Measurements from ENCODE around the gene GDI2. TPM values are rescaled to one million over a fixed set of nuclear protein-coding genes. Genes with fewer than 3 reads are reported as not detected.

The GDI2 gene
- total and polyA plus RNA-seq, 10 donors, result 100 to 272 (median 198) TPM

DNA sequence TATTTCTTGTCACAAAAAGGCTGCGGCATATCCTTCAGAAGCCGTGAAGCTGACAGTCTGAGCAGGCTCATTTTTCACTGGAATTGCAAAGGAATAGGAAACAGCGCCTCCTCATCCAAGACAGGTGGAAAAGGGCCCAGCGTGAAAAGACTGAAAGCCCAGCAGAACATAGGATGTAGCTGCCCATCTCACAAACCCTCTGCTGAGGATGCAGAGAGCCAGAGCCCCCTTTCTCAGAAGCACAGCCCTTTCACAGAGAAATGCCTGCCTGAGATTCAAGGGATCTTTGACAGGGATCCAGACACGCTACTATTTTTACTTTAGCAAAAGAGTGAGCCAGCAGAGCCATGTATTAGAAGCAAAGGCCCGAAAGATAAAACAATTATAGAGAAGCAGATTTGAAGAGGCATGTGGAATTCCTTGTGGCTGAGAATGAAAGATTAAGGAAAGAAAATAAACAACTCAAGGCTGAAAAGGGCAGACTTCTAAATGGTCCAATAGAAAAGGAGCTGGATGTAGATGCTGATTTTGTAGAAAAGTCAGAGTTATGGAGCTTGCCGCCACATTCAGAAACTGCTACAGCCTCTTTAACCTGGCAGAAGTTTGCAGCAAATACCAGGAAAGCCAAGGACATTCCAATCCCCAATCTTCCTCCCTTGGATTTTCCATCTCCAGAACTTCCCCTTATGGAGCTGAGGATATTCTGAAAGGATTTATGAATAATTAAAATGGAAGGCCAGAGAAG is 36.9 kb downstream of the GDI2 start:
- 78 to 89% (median 81%) methylated on average over 7 of the region's 7 CpGs for WGBS, 5 donors
- Histone ChIP-seq H3K27ac (peak overlapping the region; percentile 32 to 74 (median 68)), H3K27me3 (replicated peaks in 1 of 7) (no peaks in the 10 kb centered on the region), H3K4me1 (peaks cover 16 to 81% (median 34%) of the 10 kb centered on the region in 6 donors), H3K36me3 (peaks cover 0 to 99% (median 29%) of the 10 kb centered on the region in 6 donors), H3K4me3 (peak overlapping the region in 1 of 8 donors; percentile 8), H3K9me3 (peaks cover 0 to 5% (median 0%) of the 10 kb centered on the region in 8 donors)
- TF ChIP-seq, protein P1, sequence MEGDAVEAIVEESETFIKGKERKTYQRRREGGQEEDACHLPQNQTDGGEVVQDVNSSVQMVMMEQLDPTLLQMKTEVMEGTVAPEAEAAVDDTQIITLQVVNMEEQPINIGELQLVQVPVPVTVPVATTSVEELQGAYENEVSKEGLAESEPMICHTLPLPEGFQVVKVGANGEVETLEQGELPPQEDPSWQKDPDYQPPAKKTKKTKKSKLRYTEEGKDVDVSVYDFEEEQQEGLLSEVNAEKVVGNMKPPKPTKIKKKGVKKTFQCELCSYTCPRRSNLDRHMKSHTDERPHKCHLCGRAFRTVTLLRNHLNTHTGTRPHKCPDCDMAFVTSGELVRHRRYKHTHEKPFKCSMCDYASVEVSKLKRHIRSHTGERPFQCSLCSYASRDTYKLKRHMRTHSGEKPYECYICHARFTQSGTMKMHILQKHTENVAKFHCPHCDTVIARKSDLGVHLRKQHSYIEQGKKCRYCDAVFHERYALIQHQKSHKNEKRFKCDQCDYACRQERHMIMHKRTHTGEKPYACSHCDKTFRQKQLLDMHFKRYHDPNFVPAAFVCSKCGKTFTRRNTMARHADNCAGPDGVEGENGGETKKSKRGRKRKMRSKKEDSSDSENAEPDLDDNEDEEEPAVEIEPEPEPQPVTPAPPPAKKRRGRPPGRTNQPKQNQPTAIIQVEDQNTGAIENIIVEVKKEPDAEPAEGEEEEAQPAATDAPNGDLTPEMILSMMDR (IDR thresholded peaks at IDR 0.05 in 8 of 11, conservative IDR thresholded peaks at IDR 0.05 in 3 of 11), result no peak
- TF ChIP-seq POLR2A (IDR thresholded peaks at IDR 0.05), result no peak
- no peak for DNase-seq
- intact Hi-C loops (cut with DNase I; ENCODE audit: low total_unique reads), result no loop called here

DNA sequence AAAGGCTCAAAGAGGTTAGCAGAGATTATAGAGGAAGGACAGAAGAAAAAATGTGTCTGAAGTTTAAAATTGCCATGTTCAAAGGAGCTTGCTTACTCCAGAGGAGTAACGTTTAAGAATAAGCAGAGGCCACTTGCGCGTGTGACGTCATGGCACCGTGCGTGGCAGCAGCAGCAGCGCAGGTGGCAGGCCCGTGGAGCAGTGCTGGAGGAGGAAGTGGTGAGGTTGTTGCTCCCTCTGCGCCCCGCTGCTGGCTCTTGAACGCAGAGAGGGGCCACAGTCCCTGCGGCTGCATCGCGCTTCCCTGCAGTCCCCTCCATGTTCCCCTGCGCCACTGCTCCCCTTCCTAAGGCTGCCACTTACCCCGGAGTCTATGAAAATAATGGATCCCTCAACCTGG is 37.5 kb downstream of the GDI2 start:
- intact Hi-C loops (cut with DNase I; ENCODE audit: low total_unique reads), result no loop called here
- peaks cover 0 to 5% (median 0%) of the 10 kb centered on the region in 8 donors for H3K9me3 ChIP-seq
- peak; percentile 93 for DNase-seq
- peak overlapping the region; percentile 32 to 74 (median 68) for H3K27ac ChIP-seq
- TF ChIP-seq, protein P1 (IDR thresholded peaks at IDR 0.05 in 8 of 11, conservative IDR thresholded peaks at IDR 0.05 in 3 of 11), result no peak
- TF ChIP-seq POLR2A (IDR thresholded peaks at IDR 0.05), result no peak
- TF ChIP-seq POLR2AphosphoS5 (IDR thresholded peaks at IDR 0.05), result peak; percentile 67 to 86 (median 71)
- peak overlapping the region in 1 of 8 donors; percentile 8 for H3K4me3 ChIP-seq
- 44 to 67% (median 53%) methylated on average over 13 to 16 of the region's 16 CpGs for WGBS, 5 donors
- H3K4me1 ChIP-seq, result peaks cover 16 to 78% (median 34%) of the 10 kb centered on the region in 6 donors
- peaks cover 0 to 99% (median 32%) of the 10 kb centered on the region in 6 donors for H3K36me3 ChIP-seq
- no peaks in the 10 kb centered on the region for H3K27me3 ChIP-seq (replicated peaks in 1 of 7)

DNA sequence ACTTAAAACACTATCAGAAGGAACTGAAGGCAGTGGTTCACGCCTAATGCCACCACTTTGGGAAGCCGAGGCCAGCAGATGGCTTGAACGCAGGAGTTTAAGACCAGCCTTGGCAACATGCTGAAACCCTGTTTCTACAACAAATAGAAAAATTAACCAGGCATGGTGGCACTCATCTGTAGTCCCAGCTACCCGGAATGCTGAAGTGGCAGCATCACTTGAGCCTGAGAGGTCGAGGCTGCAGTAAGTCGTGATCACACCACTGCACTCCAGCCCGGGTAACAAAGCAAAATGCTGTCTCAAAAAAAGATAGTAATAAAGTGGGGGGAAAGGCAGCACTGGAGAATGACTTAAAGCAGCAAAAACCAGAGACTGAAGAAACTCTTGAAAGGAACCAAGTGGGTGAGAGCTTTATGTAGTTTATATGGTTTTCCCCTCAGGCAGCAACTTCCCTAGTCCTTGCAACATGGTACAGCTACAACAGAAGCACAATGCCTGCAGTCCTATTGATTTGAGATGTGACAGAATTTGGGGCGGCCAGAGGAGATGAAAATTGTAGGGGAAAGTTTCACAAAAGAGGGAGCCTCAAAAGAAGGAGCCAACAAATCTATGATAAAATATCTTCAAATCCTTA is 38.1 kb downstream of the GDI2 start:
- TF ChIP-seq POLR2A (IDR thresholded peaks at IDR 0.05) (no peak), POLR2AphosphoS5 (IDR thresholded peaks at IDR 0.05) (no peak)
- TF ChIP-seq, protein P1 (IDR thresholded peaks at IDR 0.05 in 8 of 11, conservative IDR thresholded peaks at IDR 0.05 in 3 of 11), result no peak
- Histone ChIP-seq H3K4me1 (peaks cover 16 to 72% (median 34%) of the 10 kb centered on the region in 6 donors), H3K9me3 (peaks cover 0 to 5% (median 0%) of the 10 kb centered on the region in 8 donors), H3K4me3 (peak overlapping the region in 1 of 8 donors; percentile 16), H3K36me3 (peaks cover 0 to 100% (median 36%) of the 10 kb centered on the region in 6 donors), H3K27me3 (replicated peaks in 1 of 7) (no peaks in the 10 kb centered on the region), H3K27ac (peak overlapping the region; percentile 32 to 74 (median 68))
- DNase-seq, result no peak
- intact Hi-C loops (cut with DNase I; ENCODE audit: low total_unique reads), result no loop called here
- WGBS, 5 donors, result 75 to 82% (median 78%) methylated on average over 8 of the region's 8 CpGs

DNA sequence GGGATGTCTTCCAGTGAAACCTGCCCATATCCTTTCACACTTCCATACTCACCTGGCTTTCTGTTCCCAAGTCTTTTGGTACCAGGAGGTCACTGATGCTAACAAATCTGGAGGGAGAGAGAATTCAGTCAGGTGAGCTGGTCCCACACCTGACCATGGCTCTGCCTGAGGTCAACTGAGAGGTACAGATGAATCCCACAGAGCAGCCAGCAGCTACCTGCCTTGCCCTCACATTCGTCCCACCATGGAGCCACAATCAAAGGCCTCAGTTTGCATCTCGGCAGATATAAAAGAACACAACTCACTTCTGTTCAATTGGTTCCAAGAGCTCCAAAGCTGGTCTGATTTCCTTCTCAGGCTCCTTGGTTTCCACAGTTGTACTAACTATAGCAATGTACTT is 47.0 kb downstream of the GDI2 start:
- Histone ChIP-seq H3K9me3 (no peaks in the 10 kb centered on the region), H3K4me3 (no peak overlapping the region), H3K4me1 (peaks cover 0 to 2% (median 0%) of the 10 kb centered on the region in 6 donors), H3K36me3 (peaks cover 6 to 100% (median 83%) of the 10 kb centered on the region in 6 donors), H3K27ac (peak overlapping the region in 1 of 8 donors; percentile 11), H3K27me3 (replicated peaks in 1 of 7) (no peaks in the 10 kb centered on the region)
- TF ChIP-seq POLR2AphosphoS5 (IDR thresholded peaks at IDR 0.05), result peak in 1 of 3 donors; percentile 18
- TF ChIP-seq POLR2A (IDR thresholded peaks at IDR 0.05), result no peak
- 85 to 96% (median 95%) methylated on average over 2 of the region's 2 CpGs for WGBS, 5 donors
- DNase-seq, result no peak
- intact Hi-C loops (cut with DNase I; ENCODE audit: low total_unique reads), result no loop called here

Measured in spleen (tissue), 11 donors.